Activated CD4-positive, alpha-beta T cell treated with anti-CD3 and anti-CD28 coated beads, Interleukin-2, amount 50 U/mL, for 16 hours (primary cell): ENCODE measurements around the gene FGFR3.
"Not testable (repeated sequence)": the region's sequence is repeated elsewhere in the genome, so short reads cannot be mapped to it uniquely, and the experiment has no call there.

Experiments
- DNase-seq: peaks from one replicate; pipeline ENCODE4 v3.0.0-alpha.2; 2020

FGFR3 gene

GRCh38 chr4:1821679-1822567 is 28.8 kb downstream of the FGFR3 start:
- DNase-seq: no peak

GRCh38 chr4:1822568-1823544 is 29.8 kb downstream of the FGFR3 start:
- DNase-seq: no peak

- DNase-seq: no peak
Measured at GRCh38 chr4:1823545-1823932, 30.4 kb downstream of the FGFR3 start.

- DNase-seq: no peak
Measured at GRCh38 chr4:1824746-1825145, 31.7 kb downstream of the FGFR3 start.

- no peak for DNase-seq
Measured at GRCh38 chr4:1825326-1825725, 32.2 kb downstream of the FGFR3 start.

GRCh38 chr4:1826531-1827350 is 33.6 kb downstream of the FGFR3 start:
- no peak for DNase-seq

GRCh38 chr4:1830234-1830633 is 37.1 kb downstream of the FGFR3 start:
- no peak for DNase-seq

- DNase-seq: no peak
Measured at GRCh38 chr4:1830642-1831228, 37.6 kb downstream of the FGFR3 start.

- no peak for DNase-seq
Measured at GRCh38 chr4:1831331-1831730, 38.2 kb downstream of the FGFR3 start.

GRCh38 chr4:1832690-1833089 is 39.6 kb downstream of the FGFR3 start:
- no peak for DNase-seq

GRCh38 chr4:1833307-1834046 is 40.4 kb downstream of the FGFR3 start:
- DNase-seq: no peak

GRCh38 chr4:1834047-1834775 is 41.1 kb downstream of the FGFR3 start:
- DNase-seq: no peak

GRCh38 chr4:1835836-1836235 is 42.7 kb downstream of the FGFR3 start:
- DNase-seq: not testable (repeated sequence)

GRCh38 chr4:1836650-1837049 is 43.6 kb downstream of the FGFR3 start:
- no peak for DNase-seq

- DNase-seq: no peak
Measured at GRCh38 chr4:1837069-1837468, 44.0 kb downstream of the FGFR3 start.

- DNase-seq: no peak
Measured at GRCh38 chr4:1839282-1839681, 46.2 kb downstream of the FGFR3 start.

GRCh38 chr4:1841201-1841886 is 48.3 kb downstream of the FGFR3 start:
- no peak for DNase-seq

GRCh38 chr4:1841887-1842210 is 48.8 kb downstream of the FGFR3 start:
- no peak for DNase-seq

- DNase-seq: no peak
Measured at GRCh38 chr4:1842339-1842895, 49.3 kb downstream of the FGFR3 start.

GRCh38 chr4:1842993-1843448 is 49.9 kb downstream of the FGFR3 start:
- DNase-seq: no peak
